ENCODE data around the gene IFI27L1. TPM values are rescaled to one million over a fixed set of nuclear protein-coding genes. Genes with fewer than 3 reads are reported as not detected.
A peak's percentile ranks its signal among the peaks of the same experiment; 100 is the strongest.

The IFI27L1 gene
- total and polyA plus RNA-seq, 12 donors: 7.7 to 47.4 (median 17.1) TPM

GRCh38 chr14:94139421-94139820 is 58.3 kb downstream of the IFI27L1 start:
- TF ChIP-seq, protein P1, sequence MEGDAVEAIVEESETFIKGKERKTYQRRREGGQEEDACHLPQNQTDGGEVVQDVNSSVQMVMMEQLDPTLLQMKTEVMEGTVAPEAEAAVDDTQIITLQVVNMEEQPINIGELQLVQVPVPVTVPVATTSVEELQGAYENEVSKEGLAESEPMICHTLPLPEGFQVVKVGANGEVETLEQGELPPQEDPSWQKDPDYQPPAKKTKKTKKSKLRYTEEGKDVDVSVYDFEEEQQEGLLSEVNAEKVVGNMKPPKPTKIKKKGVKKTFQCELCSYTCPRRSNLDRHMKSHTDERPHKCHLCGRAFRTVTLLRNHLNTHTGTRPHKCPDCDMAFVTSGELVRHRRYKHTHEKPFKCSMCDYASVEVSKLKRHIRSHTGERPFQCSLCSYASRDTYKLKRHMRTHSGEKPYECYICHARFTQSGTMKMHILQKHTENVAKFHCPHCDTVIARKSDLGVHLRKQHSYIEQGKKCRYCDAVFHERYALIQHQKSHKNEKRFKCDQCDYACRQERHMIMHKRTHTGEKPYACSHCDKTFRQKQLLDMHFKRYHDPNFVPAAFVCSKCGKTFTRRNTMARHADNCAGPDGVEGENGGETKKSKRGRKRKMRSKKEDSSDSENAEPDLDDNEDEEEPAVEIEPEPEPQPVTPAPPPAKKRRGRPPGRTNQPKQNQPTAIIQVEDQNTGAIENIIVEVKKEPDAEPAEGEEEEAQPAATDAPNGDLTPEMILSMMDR (IDR thresholded peaks at IDR 0.05): no peak
- intact Hi-C loops (cut with DNase I): loop anchor here in 9 of 10 donors (5.0 to 10.0 kb wide), 9 partner anchors 33 to 345 kb away; partner anchors contain the start of genes DDX24 (in 1 of the 9), IFI27L1 (in 1 of the 9) and PPP4R4 (in 1 of the 9)

DNA sequence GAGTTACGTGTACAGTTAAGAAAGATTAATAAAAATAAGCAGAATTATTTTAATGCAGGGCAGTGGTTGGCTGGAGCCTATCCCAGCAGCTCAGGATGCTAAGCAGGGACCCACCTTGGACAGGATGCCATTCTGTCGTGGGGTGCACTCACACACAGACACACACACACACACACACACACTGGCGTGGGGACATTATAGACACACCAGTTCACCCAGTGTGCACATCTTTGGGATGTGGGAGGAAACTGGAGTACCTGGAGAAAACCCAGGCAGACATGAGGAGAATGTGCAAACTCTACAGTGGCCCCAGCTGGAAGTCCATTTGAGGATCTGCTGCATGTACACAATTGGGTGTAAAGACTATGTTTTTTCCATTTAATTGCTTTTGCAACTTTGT is 61.1 kb downstream of the IFI27L1 start:
- ATAC-seq (no peak), DNase-seq (no peak)
- Histone ChIP-seq H3K9me3 (no peaks in the 10 kb centered on the region), H3K27me3 (peaks cover 0 to 9% (median 4%) of the 10 kb centered on the region in 7 donors), H3K4me3 (no peak overlapping the region), H3K27ac (no peak overlapping the region), H3K4me1 (peaks cover 0 to 4% (median 0%) of the 10 kb centered on the region in 9 donors), H3K36me3 (no peaks in the 10 kb centered on the region)
- WGBS, 2 donors: 68 to 75% methylated on average over 3 of the region's 3 CpGs
- intact Hi-C loops (cut with DNase I): no loop called here
- TF ChIP-seq, protein P1 (IDR thresholded peaks at IDR 0.05): no peak

More at GRCh38 chr14:94139421-94139820, 58.3 kb downstream of the IFI27L1 start:
- no peak overlapping the region for H3K4me3 ChIP-seq
- ATAC-seq: no peak
- H3K9me3 ChIP-seq: peaks cover 0 to 11% (median 0%) of the 10 kb centered on the region in 11 donors
- peaks cover 0 to 9% (median 4%) of the 10 kb centered on the region in 7 donors for H3K27me3 ChIP-seq
- H3K36me3 ChIP-seq: no peaks in the 10 kb centered on the region
- WGBS, 2 donors: 87 to 89% methylated on average over 5 of the region's 5 CpGs
- no peak overlapping the region for H3K27ac ChIP-seq
- DNase-seq: no peak
- peaks cover 0 to 5% (median 0%) of the 10 kb centered on the region in 9 donors for H3K4me1 ChIP-seq

- H3K4me3 ChIP-seq: no peak overlapping the region
- peaks cover 0 to 4% (median 0%) of the 10 kb centered on the region in 9 donors for H3K4me1 ChIP-seq
- ATAC-seq (no peak), DNase-seq (no peak)
- intact Hi-C loops (cut with DNase I): no loop called here
- H3K27ac ChIP-seq: no peak overlapping the region
- H3K36me3 ChIP-seq: no peaks in the 10 kb centered on the region
- H3K9me3 ChIP-seq: no peaks in the 10 kb centered on the region
- H3K27me3 ChIP-seq: peaks cover 0 to 6% (median 3%) of the 10 kb centered on the region in 7 donors
- 85 to 90% methylated on average over 1 of the region's 1 CpG for WGBS, 2 donors
- TF ChIP-seq, protein P1 (IDR thresholded peaks at IDR 0.05): no peak
Measured at GRCh38 chr14:94142836-94143235, 61.7 kb downstream of the IFI27L1 start.

- no peaks in the 10 kb centered on the region for H3K36me3 ChIP-seq
- no peak overlapping the region for H3K27ac ChIP-seq
- no peak for ATAC-seq
- H3K27me3 ChIP-seq: peaks cover 0 to 2% (median 0%) of the 10 kb centered on the region in 7 donors
- DNase-seq: no peak
- intact Hi-C loops (cut with DNase I): no loop called here
- TF ChIP-seq, protein P1 (IDR thresholded peaks at IDR 0.05): peak in 5 of 9 donors; percentile 13 to 21 (median 15)
- peaks cover 0 to 4% (median 0%) of the 10 kb centered on the region in 9 donors for H3K4me1 ChIP-seq
- 75 to 81% methylated on average over 3 of the region's 3 CpGs for WGBS, 2 donors
- no peaks in the 10 kb centered on the region for H3K9me3 ChIP-seq
- no peak overlapping the region for H3K4me3 ChIP-seq
Measured at GRCh38 chr14:94143239-94143638, 62.1 kb downstream of the IFI27L1 start.
